Neural cell (in vitro differentiated cells): ENCODE measurements around the gene DNAI1.

Source experiments
- EZH2 ChIP-seq: fragments of 200-600, 300-800 bp; shearing (Covaris generic), sonication (generic); IDR thresholded peaks from 2 replicates; pipeline ENCODE4 v1.6.1; 2014; ENCODE audit warnings: antibody characterized with exemption, low read length, borderline replicate concordance, mild to moderate bottlenecking; ENCODE audit not compliant: insufficient read depth, poor library complexity, severe bottlenecking
- MXI1 ChIP-seq: fragments of 450-650 bp; conservative IDR thresholded peaks from 2 replicates; pipeline ENCODE4 v1.6.1; 2014; ENCODE audit warnings: antibody characterized with exemption, mild to moderate bottlenecking; ENCODE audit not compliant: poor library complexity, severe bottlenecking
- POLR2AphosphoS5 ChIP-seq: IDR thresholded peaks from 2 replicates; pipeline ENCODE4 v1.6.1; 2012
- RAD21 ChIP-seq: fragments of 450-650 bp; conservative IDR thresholded peaks from 2 replicates; pipeline ENCODE4 v1.6.1; 2014; ENCODE audit warnings: antibody characterized with exemption, mild to moderate bottlenecking, moderate library complexity
- REST ChIP-seq: IDR thresholded peaks from 2 replicates; pipeline ENCODE4 v1.6.1; 2012; ENCODE audit warnings: borderline replicate concordance
- SMC3 ChIP-seq: fragments of 450-650 bp; conservative IDR thresholded peaks from 2 replicates; pipeline ENCODE4 v1.6.1; 2014; ENCODE audit warnings: antibody characterized with exemption, mild to moderate bottlenecking, moderate library complexity; ENCODE audit not compliant: poor library complexity
- TAF1 ChIP-seq: IDR thresholded peaks from 2 replicates; pipeline ENCODE4 v1.6.1; 2012; ENCODE audit warnings: low read depth
- TF ChIP-seq, protein P1 (sequence below): fragments of 450-650 bp; IDR thresholded peaks from 2 replicates; pipeline ENCODE4 v1.5.1; 2014; ENCODE audit warnings: antibody characterized with exemption, mild to moderate bottlenecking, moderate library complexity; ENCODE audit not compliant: poor library complexity, severe bottlenecking

GRCh38 chr9:34451545-34451944, 7.1 kb upstream of the DNAI1 start:
- TF ChIP-seq, protein P1, sequence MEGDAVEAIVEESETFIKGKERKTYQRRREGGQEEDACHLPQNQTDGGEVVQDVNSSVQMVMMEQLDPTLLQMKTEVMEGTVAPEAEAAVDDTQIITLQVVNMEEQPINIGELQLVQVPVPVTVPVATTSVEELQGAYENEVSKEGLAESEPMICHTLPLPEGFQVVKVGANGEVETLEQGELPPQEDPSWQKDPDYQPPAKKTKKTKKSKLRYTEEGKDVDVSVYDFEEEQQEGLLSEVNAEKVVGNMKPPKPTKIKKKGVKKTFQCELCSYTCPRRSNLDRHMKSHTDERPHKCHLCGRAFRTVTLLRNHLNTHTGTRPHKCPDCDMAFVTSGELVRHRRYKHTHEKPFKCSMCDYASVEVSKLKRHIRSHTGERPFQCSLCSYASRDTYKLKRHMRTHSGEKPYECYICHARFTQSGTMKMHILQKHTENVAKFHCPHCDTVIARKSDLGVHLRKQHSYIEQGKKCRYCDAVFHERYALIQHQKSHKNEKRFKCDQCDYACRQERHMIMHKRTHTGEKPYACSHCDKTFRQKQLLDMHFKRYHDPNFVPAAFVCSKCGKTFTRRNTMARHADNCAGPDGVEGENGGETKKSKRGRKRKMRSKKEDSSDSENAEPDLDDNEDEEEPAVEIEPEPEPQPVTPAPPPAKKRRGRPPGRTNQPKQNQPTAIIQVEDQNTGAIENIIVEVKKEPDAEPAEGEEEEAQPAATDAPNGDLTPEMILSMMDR: no peak
- no peak for TF ChIP-seq POLR2AphosphoS5
- no peak for TF ChIP-seq RAD21
- no peak for TF ChIP-seq REST
- no peak for TF ChIP-seq EZH2
- no peak for TF ChIP-seq TAF1
- TF ChIP-seq SMC3: no peak
- TF ChIP-seq MXI1: no peak
